Peyer's patch (tissue), 4 donors: ENCODE data around the gene APOL5.

Experiments
- CTCF ChIP-seq, 6 experiments: fragments of 450-650 bp in 4 of 6; fragments of 200-600 bp in 2 of 6; sonication (generic) in 1 of 6; IDR thresholded peaks; one replicate each; pipeline ENCODE4 v1.5.1; 2017 to 2019; ENCODE audit warnings: antibody characterized with exemption in 6 of 6, mild to moderate bottlenecking in 3 of 6, moderate library complexity in 1 of 6
- POLR2A ChIP-seq, 2 donors: fragments of 450-650 bp; IDR thresholded peaks; one replicate each; pipeline ENCODE4 v1.5.1; 2017; ENCODE audit warnings: antibody characterized with exemption in 2 of 2, mild to moderate bottlenecking in 2 of 2, moderate library complexity in 2 of 2

- no peak for TF ChIP-seq CTCF (IDR thresholded peaks at IDR 0.05)
- TF ChIP-seq POLR2A (IDR thresholded peaks at IDR 0.05) = no peak
Measured at GRCh38 chr22:35749808-35750207, 32.1 kb downstream of the APOL5 start.
